Aortic smooth muscle cell (primary cell): ENCODE data around the gene GLOD4. TPM values are rescaled to one million over a fixed set of nuclear protein-coding genes. Genes with fewer than 3 reads are reported as not detected.

Experiments
- total RNA-seq: library from RNA; depleted of rRNA; stranded (reverse); fragments of >200 nt; gene quantifications from 2 replicates; pipeline ENCODE4 v1.2.3, GENCODE V29; 2014

GLOD4 gene, protein sequence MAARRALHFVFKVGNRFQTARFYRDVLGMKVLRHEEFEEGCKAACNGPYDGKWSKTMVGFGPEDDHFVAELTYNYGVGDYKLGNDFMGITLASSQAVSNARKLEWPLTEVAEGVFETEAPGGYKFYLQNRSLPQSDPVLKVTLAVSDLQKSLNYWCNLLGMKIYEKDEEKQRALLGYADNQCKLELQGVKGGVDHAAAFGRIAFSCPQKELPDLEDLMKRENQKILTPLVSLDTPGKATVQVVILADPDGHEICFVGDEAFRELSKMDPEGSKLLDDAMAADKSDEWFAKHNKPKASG
- 48.7 and 65.3 TPM in 2 replicates for total RNA-seq

GRCh38 chr17:781805-782731 lies at the start of gene GLOD4, which contains the start of gene MRM3:
Gene GLOD4, minus strand, starts transcription at chr17:782280. Its CDS starts 25 bp downstream, at chr17:782255.
Gene MRM3, plus strand, starts transcription at chr17:782353. Its CDS starts 26 bp downstream, at chr17:782379.

GRCh38 chr17:752002-752619 lies 30.0 kb downstream of the GLOD4 start, which contains the start of gene GEMIN4:
Gene GEMIN4, minus strand, starts transcription at chr17:752264. Its CDS starts 122 bp downstream, at chr17:752142.

DNA sequence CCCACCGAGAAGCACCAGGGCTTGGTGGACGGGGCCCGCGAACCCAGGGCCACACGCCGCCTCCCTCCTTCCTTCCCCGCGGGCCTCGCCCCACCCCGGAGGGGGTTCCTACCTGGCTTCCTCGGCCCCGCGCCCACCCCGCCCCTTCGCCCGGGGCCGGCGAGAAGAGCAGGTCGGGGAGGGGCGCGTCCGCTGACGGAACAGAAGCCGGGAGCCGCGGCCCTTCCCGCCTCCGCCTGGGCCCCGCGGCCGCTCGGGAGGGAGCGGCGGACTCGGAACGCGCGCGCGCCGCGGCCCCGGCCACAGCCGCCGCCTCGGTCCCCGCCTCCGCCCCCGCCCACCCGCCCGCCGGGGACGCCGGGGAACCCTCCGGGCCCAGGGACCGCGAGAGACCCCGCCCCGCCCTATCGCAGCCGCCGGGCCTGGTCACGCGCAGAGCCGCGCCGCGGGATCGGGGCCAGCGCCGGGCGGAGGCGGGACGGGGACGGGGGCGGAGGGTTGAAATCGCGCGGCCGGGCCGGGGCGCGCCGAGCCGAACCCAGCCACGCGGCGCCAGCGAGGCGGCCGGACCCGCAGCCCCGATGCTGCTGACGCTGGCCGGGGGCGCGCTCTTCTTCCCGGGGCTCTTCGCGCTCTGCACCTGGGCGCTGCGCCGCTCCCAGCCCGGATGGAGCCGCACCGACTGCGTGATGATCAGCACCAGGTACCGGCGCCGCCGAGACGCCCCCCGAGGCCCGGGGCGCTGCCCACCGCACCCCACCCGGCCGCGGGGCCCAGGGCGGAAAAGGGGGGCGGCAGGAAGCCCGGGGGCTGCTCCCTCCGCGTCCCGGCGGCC lies 49.8 kb downstream of the GLOD4 start, which contains the start of gene TLCD3A:
Gene TLCD3A, plus strand, starts transcription at position 530 of the 835 bp plus-strand sequence. Its CDS starts 52 bp downstream, at position 582.

Other genes starting within 250 kb of the GLOD4 start
- 19.3 and 23.0 TPM in 2 replicates for gene VPS53, start 67.4 kb downstream of the GLOD4 start, total RNA-seq
- gene TLCD3A, start 49.7 kb downstream of the GLOD4 start, total RNA-seq, result 12.5 and 17.0 TPM in 2 replicates
- 5.2 and 8.5 TPM in 2 replicates for gene GEMIN4, start 30.0 kb downstream of the GLOD4 start, total RNA-seq
- gene MRM3, start 73 bp upstream of the GLOD4 start, total RNA-seq, result 12.5 and 17.2 TPM in 2 replicates
- 2.0 and 5.7 TPM in 2 replicates for gene NXN, start 197.5 kb upstream of the GLOD4 start, total RNA-seq
- gene TIMM22, start 214.8 kb upstream of the GLOD4 start, total RNA-seq, result 14.0 and 15.7 TPM in 2 replicates